ENCODE results near the gene AGPAT1.
"Not testable (repeated sequence)": the region's sequence is repeated elsewhere in the genome, so short reads cannot be mapped to it uniquely, and the experiment has no call there.

- not testable (repeated sequence) for TF ChIP-seq CTCF (optimal IDR thresholded peaks at IDR 0.05 in 1 of 3, IDR thresholded peaks at IDR 0.05 in 1 of 3, conservative IDR thresholded peaks at IDR 0.05 in 1 of 3; ENCODE audit: extremely low read depth in 1 of 3, insufficient read depth in 2 of 3, low read length in 3 of 3); EZH2 (IDR thresholded peaks at IDR 0.05; ENCODE audit: low read length)
Observed at GRCh38 chr6:32186151-32186840, 10.4 kb upstream of the AGPAT1 start.

Measured in keratinocyte (primary cell).